T-helper 1 cell (primary cell): ENCODE results near the gene TXNIP.
"Not testable (repeated sequence)": the region's sequence is repeated elsewhere in the genome, so short reads cannot be mapped to it uniquely, and the experiment has no call there.

Experiments used
- DNase-seq, 5 donors: peaks; one replicate each; pipeline ENCODE4 v3.0.0-alpha.2; 2012 to 2020
- total RNA-seq, 4 donors: gene quantifications; one replicate each; lab custom pipeline; 2026; lab: John Stamatoyannopoulos, UW

Gene TXNIP, protein sequence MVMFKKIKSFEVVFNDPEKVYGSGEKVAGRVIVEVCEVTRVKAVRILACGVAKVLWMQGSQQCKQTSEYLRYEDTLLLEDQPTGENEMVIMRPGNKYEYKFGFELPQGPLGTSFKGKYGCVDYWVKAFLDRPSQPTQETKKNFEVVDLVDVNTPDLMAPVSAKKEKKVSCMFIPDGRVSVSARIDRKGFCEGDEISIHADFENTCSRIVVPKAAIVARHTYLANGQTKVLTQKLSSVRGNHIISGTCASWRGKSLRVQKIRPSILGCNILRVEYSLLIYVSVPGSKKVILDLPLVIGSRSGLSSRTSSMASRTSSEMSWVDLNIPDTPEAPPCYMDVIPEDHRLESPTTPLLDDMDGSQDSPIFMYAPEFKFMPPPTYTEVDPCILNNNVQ
- 1,150 to 3,813 (median 2,183) reads per million in 4 donors for total RNA-seq

GRCh38 chr1:145996433-145997015 is at the start of gene TXNIP:
Gene TXNIP, minus strand, starts transcription at chr1:145996579. Its CDS starts 313 bp downstream, at chr1:145996266.
- peak; percentile 84 to 95 (median 88) for DNase-seq

DNA sequence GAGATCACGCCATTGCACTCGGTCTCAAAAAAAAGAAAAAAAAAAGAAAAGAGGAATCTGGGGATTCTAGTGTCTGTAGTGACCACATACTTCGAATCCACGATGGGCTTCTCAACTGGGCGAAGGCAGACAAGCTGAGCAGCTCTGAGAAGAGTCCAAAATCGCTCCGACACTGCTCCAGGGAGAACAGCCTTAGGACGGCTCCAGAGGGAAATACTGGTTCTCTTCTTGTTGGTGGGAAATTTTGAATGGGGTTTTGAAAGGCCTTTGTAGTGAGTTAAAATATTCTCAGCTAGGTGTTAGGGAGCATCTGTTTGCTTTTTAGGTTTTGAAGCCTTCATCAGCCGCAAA is 43.4 kb upstream of the TXNIP start:
- no peak for DNase-seq

DNA sequence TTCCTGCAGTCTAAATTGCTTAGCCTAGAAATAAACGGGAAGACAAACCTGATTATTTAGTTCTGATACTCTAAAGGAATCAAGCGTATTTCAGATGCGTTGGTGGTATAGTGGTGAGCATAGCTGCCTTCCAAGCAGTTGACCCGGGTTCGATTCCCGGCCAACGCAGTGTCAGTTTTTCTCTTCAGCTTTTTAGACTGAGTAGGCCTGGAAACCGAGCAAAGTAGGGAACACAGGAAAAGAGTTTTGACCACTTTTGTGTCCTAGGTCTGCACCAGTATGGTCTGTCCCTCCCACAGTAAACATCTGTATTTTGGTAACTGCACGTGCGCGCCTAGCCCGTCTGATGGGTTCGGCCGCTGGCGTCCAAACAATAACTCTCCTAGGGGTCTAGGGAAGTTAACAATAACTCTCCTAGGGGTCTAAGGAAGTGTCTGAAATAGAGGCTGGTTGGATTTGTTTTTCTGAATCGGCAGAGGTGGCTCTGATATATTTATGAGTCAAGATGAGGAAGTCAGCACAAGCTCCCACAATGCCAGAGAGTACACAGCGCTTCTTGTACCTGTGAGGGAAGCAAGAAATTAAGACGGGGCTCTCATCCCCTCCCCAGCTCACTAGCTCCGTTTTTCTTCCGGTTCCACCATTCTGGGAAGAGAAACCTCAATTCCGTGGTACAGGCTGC is 40.7 kb upstream of the TXNIP start:
- peak; percentile 20 to 81 (median 50) for DNase-seq

- no peak for DNase-seq
Observed at GRCh38 chr1:146036241-146036964, 40.0 kb upstream of the TXNIP start.

DNA sequence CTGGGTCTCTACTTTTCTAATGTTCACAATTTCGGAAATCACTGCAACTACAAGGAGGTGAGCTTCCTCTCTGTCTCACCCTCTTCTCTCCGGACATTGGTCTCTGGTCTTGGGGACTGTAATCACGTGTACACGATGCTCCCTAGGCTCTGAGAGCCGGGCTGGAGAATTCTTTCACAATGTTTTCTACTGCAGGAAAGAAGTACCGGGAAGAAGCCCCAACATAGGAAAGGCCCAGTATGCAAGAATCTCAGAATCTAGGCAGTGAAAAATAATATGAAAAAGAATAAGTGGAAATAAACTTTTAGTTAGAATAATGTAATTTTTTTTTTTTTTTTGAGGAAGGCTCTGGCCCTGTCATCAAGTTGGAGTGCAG is 38.7 kb upstream of the TXNIP start:
- DNase-seq, result no peak

DNA sequence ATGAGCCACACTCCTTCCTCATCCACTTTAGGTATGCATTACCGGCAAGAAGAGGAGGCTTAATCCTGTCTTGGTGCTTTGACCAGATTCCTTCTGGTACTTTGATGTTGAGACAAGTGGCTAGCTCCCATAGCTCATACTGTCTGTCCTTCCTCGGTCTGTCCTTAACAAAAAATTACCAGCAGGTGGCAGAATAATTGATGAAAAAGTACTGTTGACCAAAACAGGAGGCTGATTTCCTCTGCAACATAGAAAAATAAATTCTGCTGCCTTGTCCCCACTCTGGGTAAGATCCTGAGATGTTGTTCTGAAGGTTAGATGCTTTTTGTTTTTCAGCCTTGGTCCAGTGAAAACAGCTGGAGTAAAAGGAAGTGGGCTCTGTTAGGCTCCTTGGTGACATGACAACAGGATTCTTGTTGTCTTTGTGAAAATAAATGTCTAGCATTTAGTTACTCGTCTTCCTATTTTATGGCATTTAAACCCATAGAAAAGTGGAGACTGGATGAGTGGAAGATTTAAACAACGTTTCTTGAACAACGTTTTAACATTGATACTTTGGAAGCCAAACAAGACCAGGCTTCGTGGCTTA is 36.3 kb upstream of the TXNIP start:
- peak in 1 of 5 donors; percentile 60 for DNase-seq

DNA sequence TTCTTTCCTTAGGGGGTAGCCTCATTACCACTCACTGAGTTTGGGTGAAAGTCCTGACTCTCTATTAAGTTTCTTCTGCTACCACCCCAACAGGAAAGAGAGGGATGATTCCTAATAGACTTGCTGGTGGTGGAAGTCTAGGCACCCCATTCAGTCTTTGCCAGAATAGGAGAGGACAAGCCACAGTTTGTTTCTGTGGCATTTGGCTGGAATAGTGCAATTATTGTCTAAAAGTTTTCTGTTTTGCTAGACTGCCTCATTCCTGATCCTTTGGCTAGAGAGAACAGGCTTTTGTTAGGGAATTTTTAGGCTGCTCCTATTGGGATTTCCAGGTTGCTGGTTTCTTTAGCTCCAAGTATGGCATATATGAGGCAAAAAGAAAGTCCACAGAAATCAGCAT is 35.1 kb upstream of the TXNIP start:
- no peak for DNase-seq

DNA sequence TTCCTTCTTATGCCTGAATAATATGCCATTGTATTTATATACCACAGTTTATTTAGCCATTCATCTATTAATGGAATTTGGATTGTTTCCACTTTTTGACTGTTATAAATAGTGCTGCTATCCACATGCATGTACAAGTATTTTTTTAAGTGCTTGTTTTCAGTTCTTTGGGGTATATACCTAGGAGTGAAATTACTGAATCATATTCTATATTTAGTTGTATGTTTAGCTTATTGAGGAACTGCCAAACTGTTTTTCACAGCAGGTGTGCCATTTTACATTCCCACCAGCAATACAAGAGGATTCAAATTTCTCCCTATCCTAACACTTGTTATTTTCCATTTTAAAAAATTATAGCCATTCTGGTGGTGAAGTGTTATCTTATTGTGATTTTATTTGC is 32.7 kb upstream of the TXNIP start:
- no peak for DNase-seq

GRCh38 chr1:146026650-146027049 is 30.3 kb upstream of the TXNIP start:
- not testable (repeated sequence) for DNase-seq

GRCh38 chr1:146025787-146026495 is 29.6 kb upstream of the TXNIP start:
- DNase-seq, result not testable (repeated sequence)

GRCh38 chr1:146022403-146023127 is 26.2 kb upstream of the TXNIP start:
- no peak for DNase-seq

DNA sequence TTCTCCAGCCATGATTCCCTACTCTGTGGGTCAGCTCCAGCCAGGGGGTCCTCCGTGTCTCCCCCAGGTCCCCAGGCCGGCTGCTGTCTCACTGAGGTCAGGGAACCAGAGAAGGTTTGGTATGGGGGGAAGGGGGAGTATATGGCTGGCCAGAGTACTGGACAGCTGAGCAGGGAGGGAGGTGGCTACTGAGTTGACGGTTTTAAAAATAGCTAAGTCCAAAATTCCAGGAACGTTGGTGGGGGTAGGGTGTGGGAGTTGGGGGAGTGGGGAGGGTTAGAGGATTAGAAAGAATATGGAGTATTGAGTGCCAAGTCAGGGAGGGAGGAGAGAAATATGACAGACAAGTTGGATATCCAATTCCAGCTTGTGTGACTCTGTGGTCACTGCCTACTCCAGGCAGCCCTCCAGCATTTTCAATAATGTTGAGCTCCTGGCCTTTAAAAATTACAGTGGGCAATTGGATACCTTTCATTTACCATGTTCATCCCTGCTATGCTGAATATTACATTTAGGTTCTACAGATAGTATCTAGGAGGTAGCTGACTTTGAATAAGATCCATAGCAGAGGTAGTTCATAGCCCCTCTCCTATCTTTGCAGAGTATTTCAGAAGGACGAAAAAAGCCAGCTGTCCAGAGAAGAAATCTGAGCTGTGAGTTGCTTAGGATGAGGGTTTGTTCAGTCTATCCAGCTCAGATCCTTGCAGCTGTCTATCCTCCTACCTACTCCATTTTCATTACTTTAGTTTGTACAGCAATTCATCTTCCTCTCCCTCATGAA is 25.4 kb upstream of the TXNIP start, which contains the start of gene HJV:
HJV (minus strand) TSS at position 114 of the 781 bp plus-strand sequence. CDS start 1,504 bp downstream, outside the sequence.
- no peak for DNase-seq

DNA sequence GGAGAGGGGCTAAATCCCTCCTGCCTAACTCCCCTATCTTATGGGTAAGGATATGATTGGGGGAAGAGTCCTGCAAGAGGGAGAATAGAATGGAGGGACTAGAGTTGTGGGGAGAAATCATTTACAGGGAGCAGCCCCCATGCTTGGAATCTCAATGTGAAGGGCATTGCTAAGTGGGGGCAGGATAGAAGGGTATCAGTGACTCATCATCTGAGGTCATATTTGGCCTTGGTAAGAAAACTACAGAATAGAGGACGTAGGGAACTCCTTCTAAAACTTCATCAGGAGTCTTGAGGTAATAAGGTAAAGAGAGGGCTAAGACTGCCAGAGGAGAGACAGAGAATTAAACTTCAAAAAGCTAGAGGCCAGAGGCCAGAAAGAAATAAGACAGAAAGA is 24.7 kb upstream of the TXNIP start:
- DNase-seq, result no peak

DNA sequence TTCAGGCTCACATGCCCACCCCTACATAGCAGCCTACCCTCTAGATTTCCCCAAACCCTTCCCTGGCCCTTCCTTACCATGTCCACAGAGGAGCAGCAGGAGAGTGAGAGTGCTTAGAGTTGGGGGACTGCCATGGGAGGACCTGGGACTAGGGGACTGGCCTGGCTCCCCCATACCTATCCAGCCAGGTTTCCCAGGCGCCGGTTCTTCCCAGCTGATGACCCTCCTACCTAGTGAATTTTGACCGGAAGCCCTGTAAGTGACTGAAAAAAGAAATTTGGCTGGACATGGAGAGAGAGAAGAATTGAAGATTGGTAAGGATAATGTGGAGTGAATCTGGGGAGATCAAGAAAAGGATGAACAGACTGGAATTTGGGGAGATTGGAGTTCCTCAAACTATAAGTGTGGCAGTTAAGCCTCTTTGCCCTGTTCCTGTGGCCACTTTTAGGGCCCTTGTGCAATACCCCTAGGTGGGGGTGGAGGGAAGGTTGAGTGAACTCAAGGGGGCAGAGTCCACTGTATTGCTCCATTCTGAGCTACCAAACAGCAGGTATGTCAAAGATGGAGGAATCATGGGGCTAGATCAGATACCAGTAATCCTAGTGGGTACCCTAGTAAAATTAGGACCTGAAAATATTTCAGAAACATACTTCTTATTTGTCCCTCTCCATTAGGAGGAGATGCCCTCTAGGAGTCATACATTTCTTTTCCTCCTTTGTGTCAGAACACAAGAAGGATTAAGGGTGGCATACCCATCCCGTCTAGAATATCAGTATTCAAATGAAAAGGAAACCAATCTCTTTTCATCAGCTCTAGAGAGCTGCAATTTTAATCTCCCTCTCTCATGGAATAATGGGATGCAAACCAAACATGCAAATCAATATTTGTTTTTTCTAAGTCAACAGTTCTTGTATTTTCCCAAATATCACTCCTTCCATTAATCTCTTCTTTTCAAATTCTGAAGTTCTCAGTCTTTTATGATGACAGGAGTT is 24.0 kb upstream of the TXNIP start:
- DNase-seq, result no peak

GRCh38 chr1:146019231-146020057 is 23.1 kb upstream of the TXNIP start:
- no peak for DNase-seq

DNA sequence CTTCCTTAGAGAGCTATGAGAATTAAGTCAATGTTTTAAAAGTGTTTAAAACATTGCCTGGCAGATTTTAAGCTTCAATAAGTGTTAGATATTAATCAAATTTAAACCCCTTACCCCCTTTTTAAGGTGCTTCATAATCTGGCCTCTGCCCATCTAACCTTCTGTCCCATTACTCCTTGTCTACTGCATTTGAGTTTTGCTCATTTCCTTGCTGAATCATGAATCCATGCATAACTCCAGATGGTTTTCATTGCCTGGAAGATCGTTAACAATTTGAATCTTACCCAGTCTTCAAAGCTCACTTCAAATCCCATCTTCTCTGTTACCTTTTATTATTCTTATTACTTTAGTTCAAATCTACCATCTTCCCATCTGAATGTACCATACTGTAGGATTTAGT is 20.5 kb upstream of the TXNIP start:
- DNase-seq, result no peak

DNA sequence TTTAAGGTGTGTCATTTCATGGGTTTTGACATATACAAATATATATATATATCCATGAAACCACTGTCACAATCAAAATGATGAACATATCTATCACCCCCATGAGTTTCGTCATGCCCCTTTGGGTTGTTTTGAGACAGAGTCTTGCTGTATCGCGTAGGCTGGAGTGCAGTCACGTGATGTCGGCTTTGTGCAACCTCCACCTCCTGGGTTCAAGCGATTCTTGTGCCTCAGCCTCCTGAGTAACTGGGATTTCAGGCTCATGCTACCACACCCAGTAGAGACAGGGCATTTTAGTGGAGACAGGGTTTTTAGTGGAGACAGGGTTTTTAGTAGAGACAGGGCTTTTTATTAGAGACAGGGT is 17.2 kb upstream of the TXNIP start:
- no peak for DNase-seq
